GM18517 (cell line): ENCODE data around the gene INAFM2.

Source experiments
- ATAC-seq: cut with Tn5 transposase; IDR thresholded peaks from one replicate; pipeline ENCODE4 v1.9.1; 2021; ENCODE audit warnings: mild to moderate bottlenecking, moderate library complexity; ENCODE audit not compliant: unreplicated experiment

INAFM2 gene

GRCh38 chr15:40287505-40287904, 36.0 kb upstream of the INAFM2 start:
- ATAC-seq, result no peak

- no peak for ATAC-seq
Measured at GRCh38 chr15:40287968-40288367, 35.5 kb upstream of the INAFM2 start.

- ATAC-seq, result no peak
Measured at GRCh38 chr15:40289140-40289775, 34.2 kb upstream of the INAFM2 start.

GRCh38 chr15:40290545-40290917, 33.0 kb upstream of the INAFM2 start:
- ATAC-seq, result no peak

- no peak for ATAC-seq
Measured at GRCh38 chr15:40290918-40291574, 32.4 kb upstream of the INAFM2 start.

GRCh38 chr15:40292246-40292645, 31.2 kb upstream of the INAFM2 start:
- ATAC-seq, result no peak

- ATAC-seq, result no peak
Measured at GRCh38 chr15:40293006-40293405, 30.5 kb upstream of the INAFM2 start.

GRCh38 chr15:40293905-40294895, 29.3 kb upstream of the INAFM2 start:
- ATAC-seq, result no peak

GRCh38 chr15:40295297-40295696, 28.2 kb upstream of the INAFM2 start:
- no peak for ATAC-seq

- ATAC-seq, result no peak
Measured at GRCh38 chr15:40295877-40296560, 27.5 kb upstream of the INAFM2 start.

GRCh38 chr15:40296561-40297230, 26.8 kb upstream of the INAFM2 start:
- ATAC-seq, result no peak

- ATAC-seq, result no peak
Measured at GRCh38 chr15:40297356-40297755, 26.1 kb upstream of the INAFM2 start.

- ATAC-seq, result no peak
Measured at GRCh38 chr15:40298216-40298935, 25.1 kb upstream of the INAFM2 start.

- ATAC-seq, result no peak
Measured at GRCh38 chr15:40300367-40300766, 23.1 kb upstream of the INAFM2 start.

- no peak for ATAC-seq
Measured at GRCh38 chr15:40300771-40301170, 22.7 kb upstream of the INAFM2 start.

GRCh38 chr15:40301467-40302179, 21.9 kb upstream of the INAFM2 start:
- no peak for ATAC-seq

GRCh38 chr15:40302288-40302886, 21.1 kb upstream of the INAFM2 start:
- no peak for ATAC-seq

- ATAC-seq, result no peak
Measured at GRCh38 chr15:40302981-40303380, 20.5 kb upstream of the INAFM2 start.

- no peak for ATAC-seq
Measured at GRCh38 chr15:40303576-40303975, 19.9 kb upstream of the INAFM2 start.
